Testis (tissue), 2 donors: ENCODE data around the gene MYO15B.
A peak's percentile ranks its signal among the peaks of the same experiment; 100 is the strongest.

Experiments
- POLR2A ChIP-seq: fragments of 450-650 bp; IDR thresholded peaks from one replicate; pipeline ENCODE4 v1.6.1; 2017; ENCODE audit warnings: antibody characterized with exemption, mild to moderate bottlenecking, moderate library complexity
- TF ChIP-seq, protein P1 (sequence below), 3 experiments: fragments of 450-650 bp in 2 of 3; fragments of 200-600 bp in 1 of 3; sonication (generic) in 1 of 3; IDR thresholded peaks; one replicate each; pipeline ENCODE4 v1.5.1; 2016 to 2019; ENCODE audit warnings: antibody characterized with exemption in 3 of 3, mild to moderate bottlenecking in 2 of 3, moderate library complexity in 1 of 3

DNA sequence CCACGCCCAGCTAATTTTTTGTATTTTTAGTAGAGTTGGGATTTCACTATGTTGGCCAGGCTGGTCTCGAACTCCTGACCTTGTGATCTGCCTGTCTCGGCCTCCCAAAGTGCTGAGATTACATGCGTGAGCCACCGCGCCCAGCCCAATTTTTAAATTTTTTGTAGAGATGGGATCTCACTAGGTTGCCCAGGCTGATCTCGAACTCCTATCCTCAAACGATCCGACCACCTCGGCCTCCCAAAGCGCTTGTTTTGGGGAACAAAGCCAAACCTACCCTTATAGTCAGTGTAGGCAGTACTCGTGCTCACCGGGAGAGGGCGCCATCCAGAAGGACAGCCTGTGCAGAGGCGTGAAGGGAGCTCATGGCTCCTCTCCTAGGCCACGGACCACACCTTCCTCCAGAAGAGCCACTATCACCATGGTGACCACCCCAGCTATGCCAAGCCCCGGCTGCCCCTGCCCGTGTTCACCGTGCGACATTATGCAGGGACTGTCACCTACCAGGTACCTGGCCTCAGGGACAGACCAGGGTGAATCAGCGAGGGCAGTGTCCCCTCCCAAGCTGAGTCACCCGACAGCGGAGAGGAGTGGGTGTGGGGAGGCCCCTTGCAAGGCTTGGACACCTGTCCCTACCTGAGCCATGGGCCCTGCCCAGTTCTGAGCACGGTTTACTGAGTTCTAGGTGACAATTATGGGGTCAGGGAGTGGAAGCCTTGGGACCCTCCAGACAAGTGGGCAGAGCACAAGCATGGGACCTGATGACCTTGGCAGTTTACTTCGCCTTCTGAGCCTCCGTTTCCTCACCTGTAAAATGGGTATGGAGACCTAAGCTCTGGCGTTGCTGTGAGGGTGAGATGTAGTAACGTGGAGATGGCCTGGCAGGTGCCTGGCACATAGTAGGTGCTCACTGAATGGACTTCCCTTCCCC lies 13.7 kb downstream of the MYO15B start:
- TF ChIP-seq, protein P1, sequence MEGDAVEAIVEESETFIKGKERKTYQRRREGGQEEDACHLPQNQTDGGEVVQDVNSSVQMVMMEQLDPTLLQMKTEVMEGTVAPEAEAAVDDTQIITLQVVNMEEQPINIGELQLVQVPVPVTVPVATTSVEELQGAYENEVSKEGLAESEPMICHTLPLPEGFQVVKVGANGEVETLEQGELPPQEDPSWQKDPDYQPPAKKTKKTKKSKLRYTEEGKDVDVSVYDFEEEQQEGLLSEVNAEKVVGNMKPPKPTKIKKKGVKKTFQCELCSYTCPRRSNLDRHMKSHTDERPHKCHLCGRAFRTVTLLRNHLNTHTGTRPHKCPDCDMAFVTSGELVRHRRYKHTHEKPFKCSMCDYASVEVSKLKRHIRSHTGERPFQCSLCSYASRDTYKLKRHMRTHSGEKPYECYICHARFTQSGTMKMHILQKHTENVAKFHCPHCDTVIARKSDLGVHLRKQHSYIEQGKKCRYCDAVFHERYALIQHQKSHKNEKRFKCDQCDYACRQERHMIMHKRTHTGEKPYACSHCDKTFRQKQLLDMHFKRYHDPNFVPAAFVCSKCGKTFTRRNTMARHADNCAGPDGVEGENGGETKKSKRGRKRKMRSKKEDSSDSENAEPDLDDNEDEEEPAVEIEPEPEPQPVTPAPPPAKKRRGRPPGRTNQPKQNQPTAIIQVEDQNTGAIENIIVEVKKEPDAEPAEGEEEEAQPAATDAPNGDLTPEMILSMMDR (IDR thresholded peaks at IDR 0.05), result peak in 2 of 3 experiments; percentile 51 to 64
- TF ChIP-seq POLR2A, result no peak
